Gastrocnemius medialis (tissue), 4 donors: ENCODE data around the gene NUP62CL. TPM values are rescaled to one million over a fixed set of nuclear protein-coding genes. Genes with fewer than 3 reads are reported as not detected.
A peak's percentile ranks its signal among the peaks of the same experiment; 100 is the strongest.

ENCODE experiments used
- ATAC-seq, 2 donors: fragments of 150-250 bp; one replicate each; pipeline ENCODE4 v1.9.1; 2016
- DNase-seq, 2 donors: peaks; one replicate each; pipeline ENCODE4 v3.0.0-alpha.2; 2019
- H3K27ac ChIP-seq, 4 donors: fragments of 200-600 bp; sonication (generic); 1 replicate in 1 of 4; 2 replicates in 3 of 4; pipeline ENCODE4 v1.5.1; 2016 to 2018; ENCODE audit warnings: mild to moderate bottlenecking in 2 of 4, moderate library complexity in 1 of 4
- H3K27me3 ChIP-seq, 3 donors: fragments of 200-600 bp; sonication (generic) in 2 of 3; 1 replicate in 1 of 3; 2 replicates in 2 of 3; pipeline versions ENCODE4 v1.5.1 to v1.6.0; 2016 to 2019; ENCODE audit warnings: mild to moderate bottlenecking in 1 of 3, moderate library complexity in 1 of 3
- H3K36me3 ChIP-seq, 2 donors: fragments of 200-600 bp; sonication (generic) in 1 of 2; one replicate each; pipeline ENCODE4 v1.5.1; 2017 to 2018
- H3K4me1 ChIP-seq, 2 donors: fragments of 200-600 bp; sonication (generic) in 1 of 2; one replicate each; pipeline ENCODE4 v1.5.1; 2016 to 2017; ENCODE audit warnings: mild to moderate bottlenecking in 2 of 2
- H3K4me3 ChIP-seq, 4 donors: fragments of 200-600 bp; sonication (generic) in 3 of 4; 1 replicate in 1 of 4; 2 replicates in 3 of 4; pipeline ENCODE4 v1.5.1; 2016 to 2019; ENCODE audit warnings: mild to moderate bottlenecking in 2 of 4
- H3K9me3 ChIP-seq, 3 donors: fragments of 200-600 bp; sonication (generic) in 2 of 3; 1 replicate in 1 of 3; 2 replicates in 2 of 3; pipeline ENCODE4 v1.5.1; 2016 to 2019
- CTCF ChIP-seq, 5 experiments: fragments of 450-650 bp in 3 of 5; fragments of 200-600 bp in 2 of 5; sonication (generic) in 2 of 5; IDR thresholded peaks in 4 of 5; conservative IDR thresholded peaks in 1 of 5; 1 replicate in 4 of 5; 2 replicates in 1 of 5; pipeline ENCODE4 v1.5.1; 2016 to 2019; ENCODE audit warnings: antibody characterized with exemption in 5 of 5, mild to moderate bottlenecking in 3 of 5, moderate library complexity in 3 of 5
- POLR2A ChIP-seq, 2 donors: fragments of 450-650 bp; IDR thresholded peaks; one replicate each; pipeline ENCODE4 v1.6.1; 2017; ENCODE audit warnings: antibody characterized with exemption in 2 of 2, mild to moderate bottlenecking in 2 of 2, moderate library complexity in 2 of 2
- in situ Hi-C, 4 donors: fragments of 200-750 bp; cut with MboI; loops; one replicate each; pipeline versions ENCODE4 v1.15.0 to v1.8.0; 2017; ENCODE audit warnings: low sequenced_read_pairs in 4 of 4
- intact Hi-C: fragments of 100-400 bp; cut with DNase I; formaldehyde crosslinking; loops from one replicate; pipeline ENCODE4 v1.15.1; 2023; ENCODE audit warnings: low total_unique reads
- total RNA-seq, 4 donors: library from RNA; depleted of rRNA; stranded (reverse); fragments of >200 nt; gene quantifications; one replicate each; pipeline versions ENCODE4 v1.1.0 to v1.2.3, GENCODE V29; 2016

The NUP62CL gene
- total RNA-seq, 4 donors from 2014 or later: not detected

GRCh38 chrX:107213477-107213876, 7.2 kb upstream of the NUP62CL start:
- H3K27ac ChIP-seq: no peak overlapping the region
- in situ Hi-C loops: no loop called here
- peaks cover 0 to 8% (median 5%) of the 10 kb centered on the region in 3 donors for H3K27me3 ChIP-seq
- H3K4me3 ChIP-seq: no peak overlapping the region
- no peaks in the 10 kb centered on the region for H3K36me3 ChIP-seq
- DNase-seq (no peak), ATAC-seq (no peak)
- H3K4me1 ChIP-seq: no peaks in the 10 kb centered on the region
- no peak for TF ChIP-seq POLR2A (IDR thresholded peaks at IDR 0.05)
- TF ChIP-seq CTCF (IDR thresholded peaks at IDR 0.05 in 4 of 5, conservative IDR thresholded peaks at IDR 0.05 in 1 of 5): no peak
- H3K9me3 ChIP-seq: no peaks in the 10 kb centered on the region
- intact Hi-C loops: no loop called here

- no peaks in the 10 kb centered on the region for H3K36me3 ChIP-seq
- intact Hi-C loops: no loop called here
- H3K4me3 ChIP-seq: no peak overlapping the region
- in situ Hi-C loops: no loop called here
- ATAC-seq: no peak
- TF ChIP-seq CTCF (IDR thresholded peaks at IDR 0.05 in 4 of 5, conservative IDR thresholded peaks at IDR 0.05 in 1 of 5) (no peak), POLR2A (IDR thresholded peaks at IDR 0.05) (no peak)
- H3K27me3 ChIP-seq: peaks cover 0 to 19% (median 5%) of the 10 kb centered on the region in 3 donors
- no peak for DNase-seq
- H3K27ac ChIP-seq: no peak overlapping the region
- no peaks in the 10 kb centered on the region for H3K9me3 ChIP-seq
- H3K4me1 ChIP-seq: no peaks in the 10 kb centered on the region
These were observed 1.7 kb upstream of the NUP62CL start for GRCh38 chrX:107207943-107208342.

GRCh38 chrX:107207089-107207488, 856 bp upstream of the NUP62CL start:
- Histone ChIP-seq H3K27me3 (peaks cover 0 to 19% (median 5%) of the 10 kb centered on the region in 3 donors), H3K36me3 (no peaks in the 10 kb centered on the region), H3K27ac (no peak overlapping the region), H3K4me1 (no peaks in the 10 kb centered on the region), H3K9me3 (no peaks in the 10 kb centered on the region), H3K4me3 (no peak overlapping the region)
- intact Hi-C loops (no loop called here), in situ Hi-C loops (no loop called here)
- DNase-seq (no peak), ATAC-seq (no peak)
- TF ChIP-seq CTCF (IDR thresholded peaks at IDR 0.05 in 4 of 5, conservative IDR thresholded peaks at IDR 0.05 in 1 of 5): no peak

GRCh38 chrX:107206697-107207065, 448 bp upstream of the NUP62CL start:
- intact Hi-C loops: no loop called here

More at GRCh38 chrX:107206697-107207065, 448 bp upstream of the NUP62CL start:
- no peaks in the 10 kb centered on the region for H3K4me1 ChIP-seq
- ATAC-seq (no peak), DNase-seq (no peak)
- H3K27ac ChIP-seq: no peak overlapping the region
- TF ChIP-seq POLR2A (IDR thresholded peaks at IDR 0.05): no peak
- no peak for TF ChIP-seq CTCF (IDR thresholded peaks at IDR 0.05 in 4 of 5, conservative IDR thresholded peaks at IDR 0.05 in 1 of 5)
- in situ Hi-C loops: no loop called here
- no peaks in the 10 kb centered on the region for H3K36me3 ChIP-seq
- peaks cover 0 to 19% (median 5%) of the 10 kb centered on the region in 3 donors for H3K27me3 ChIP-seq
- H3K4me3 ChIP-seq: peak overlapping the region in 1 of 4 donors; percentile 46
- no peaks in the 10 kb centered on the region for H3K9me3 ChIP-seq
